Keratinocyte (primary cell): Measurements from ENCODE around the gene FGGY.

Experiments used
- CTCF ChIP-seq, 3 experiments: IDR thresholded peaks in 1 of 3; conservative IDR thresholded peaks in 1 of 3; optimal IDR thresholded peaks in 1 of 3; 2 replicates in 2 of 3; 3 replicates in 1 of 3; pipeline versions ENCODE3 to v1.5.1; 2011; ENCODE audit warnings: low read length in 3 of 3, mild to moderate bottlenecking in 3 of 3, moderate library complexity in 2 of 3, control low read depth in 1 of 3, inconsistent platforms in 1 of 3; ENCODE audit not compliant: insufficient read depth in 2 of 3; ENCODE audit errors: extremely low read depth in 1 of 3
- EZH2 ChIP-seq: IDR thresholded peaks from one replicate; pipeline ENCODE4 v1.6.1; 2012; ENCODE audit warnings: inconsistent platforms, mild to moderate bottlenecking, low read length, moderate library complexity

- TF ChIP-seq CTCF (optimal IDR thresholded peaks at IDR 0.05 in 1 of 3, IDR thresholded peaks at IDR 0.05 in 1 of 3, conservative IDR thresholded peaks at IDR 0.05 in 1 of 3; ENCODE audit: extremely low read depth in 1 of 3, insufficient read depth in 2 of 3, low read length in 3 of 3) (no peak), EZH2 (no peak)
Observed at GRCh38 chr1:59685101-59685500, 388.2 kb downstream of the FGGY start.
